Amniotic epithelial cell (primary cell): ENCODE measurements around the gene CCDC88C.
A peak's percentile ranks its signal among the peaks of the same experiment; 100 is the strongest.

Source experiments
- DNase-seq: peaks from one replicate; pipeline ENCODE4 v3.0.0-alpha.2; 2010; ENCODE audit warnings: low read depth

CCDC88C gene

DNA sequence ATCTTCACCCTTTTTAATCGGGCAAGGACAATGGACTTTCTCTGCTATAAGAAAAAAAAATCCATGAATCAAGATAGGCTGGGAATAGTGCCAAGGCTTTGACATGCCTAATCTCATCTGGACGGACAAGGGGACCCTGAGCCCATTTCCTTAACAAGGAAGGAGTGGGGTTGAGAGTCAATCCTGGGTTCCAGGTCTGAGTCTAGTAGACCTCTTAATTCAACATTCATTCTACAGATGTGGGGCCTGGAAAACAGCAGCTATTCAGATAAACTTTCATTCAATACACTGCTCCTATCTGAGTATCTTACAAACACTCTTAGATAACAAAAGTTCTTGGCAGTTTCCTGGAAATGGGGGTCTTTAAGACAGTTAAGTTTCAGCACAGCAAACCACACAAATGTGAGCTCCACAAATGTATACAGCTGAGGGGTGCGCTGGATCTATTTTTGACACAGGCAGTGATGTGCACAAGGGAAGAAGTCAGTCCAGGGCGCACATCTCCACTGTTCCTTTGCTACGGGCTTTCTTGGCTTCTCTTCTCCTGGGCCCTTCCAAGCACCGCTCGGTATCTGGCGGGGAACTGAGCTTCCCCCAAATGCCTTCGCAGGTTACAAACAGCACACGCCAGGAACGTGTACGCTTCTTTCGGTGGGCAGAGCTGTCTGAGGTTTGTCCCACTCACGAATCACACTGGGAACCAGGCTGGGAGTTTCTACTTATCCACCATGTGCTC is 90.9 kb downstream of the CCDC88C start:
- DNase-seq: no peak

DNA sequence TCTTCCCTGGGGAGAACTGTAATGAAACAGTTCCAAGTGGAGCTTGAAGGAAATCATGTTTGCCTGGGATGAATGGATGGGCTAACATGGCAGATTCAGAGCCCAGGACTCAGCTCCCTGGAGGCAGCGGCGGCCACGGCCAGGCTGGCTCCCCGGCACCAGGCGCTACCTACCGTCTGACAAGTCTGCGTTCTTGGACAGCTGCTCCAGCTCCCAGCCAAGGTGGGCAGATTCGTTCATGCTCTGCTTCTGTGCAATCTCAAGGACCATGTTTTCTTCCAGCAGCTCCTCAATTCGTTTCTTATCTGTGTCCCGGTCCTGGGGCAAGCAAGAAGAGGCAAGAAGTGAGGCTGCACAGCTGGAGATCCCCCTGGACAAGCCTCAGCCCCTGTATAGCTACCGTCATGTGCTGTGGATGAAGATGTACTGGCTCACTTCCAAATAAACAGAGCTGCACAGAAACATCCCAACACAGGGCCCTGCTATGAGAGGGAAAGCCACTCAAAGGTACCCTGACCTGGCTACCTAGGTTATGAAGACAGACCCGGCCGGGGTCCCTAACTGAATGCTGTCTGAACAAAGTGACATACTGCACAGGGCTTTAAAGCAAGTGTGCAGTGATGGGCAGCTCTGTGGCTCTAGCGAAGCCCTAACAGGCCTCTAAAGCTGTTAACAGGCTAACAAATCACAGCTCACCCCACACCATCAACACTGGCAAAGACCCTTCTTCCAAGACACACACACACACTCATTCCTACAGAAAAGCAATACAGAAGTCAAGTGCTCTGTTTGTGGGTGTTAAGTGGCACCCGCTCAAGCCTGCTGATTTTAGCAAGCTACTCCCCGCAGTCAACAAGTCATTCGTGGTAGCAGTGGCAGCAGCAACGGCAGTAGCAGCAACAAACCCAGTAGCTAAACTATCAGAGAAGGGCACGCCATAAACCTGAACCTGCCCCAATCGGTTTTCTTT is 92.7 kb downstream of the CCDC88C start:
- DNase-seq: no peak

DNA sequence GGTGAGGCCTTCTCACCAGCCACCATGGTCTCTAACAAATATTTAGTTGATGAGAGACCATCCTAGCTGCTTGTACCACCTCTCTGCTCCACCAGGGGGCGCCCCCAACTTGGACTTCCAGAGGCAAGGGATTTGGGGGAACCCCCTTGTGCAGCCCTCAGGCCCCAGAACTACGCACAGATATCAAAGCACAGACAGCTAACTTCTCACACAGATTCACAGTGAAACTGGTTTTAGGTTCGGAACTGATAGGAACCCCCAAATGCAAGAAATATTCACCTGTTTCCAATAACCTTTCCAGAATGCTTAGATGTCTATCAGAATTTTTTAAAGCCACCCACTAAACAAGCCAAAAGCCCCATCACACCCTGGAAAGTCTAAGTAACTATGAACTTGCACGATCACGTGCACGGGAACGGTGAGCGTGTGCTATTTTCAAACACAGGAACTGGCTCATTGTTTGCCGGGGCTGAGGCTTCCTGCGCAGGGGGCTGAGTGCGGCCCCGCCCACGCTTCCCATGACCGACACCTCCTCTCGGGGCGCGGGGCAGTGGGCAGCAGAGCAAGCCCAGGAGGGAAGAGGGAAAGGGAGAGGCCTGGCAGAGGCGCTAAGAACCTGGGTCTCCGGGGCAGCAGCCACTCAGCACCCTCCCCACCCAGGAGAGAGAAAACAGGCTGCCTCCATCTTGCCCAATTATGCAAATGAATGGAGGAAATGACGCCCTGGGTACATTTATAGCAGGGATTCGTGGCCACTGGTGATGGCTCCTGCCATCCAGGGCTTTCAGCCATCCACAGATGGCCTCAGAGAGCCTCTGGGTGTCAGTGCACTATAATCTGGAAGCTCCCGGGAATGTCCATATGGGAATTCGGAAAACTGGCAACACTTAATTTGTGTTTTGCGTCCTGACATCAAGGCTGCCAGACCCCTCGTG is 93.7 kb downstream of the CCDC88C start:
- peak; percentile 47 for DNase-seq

DNA sequence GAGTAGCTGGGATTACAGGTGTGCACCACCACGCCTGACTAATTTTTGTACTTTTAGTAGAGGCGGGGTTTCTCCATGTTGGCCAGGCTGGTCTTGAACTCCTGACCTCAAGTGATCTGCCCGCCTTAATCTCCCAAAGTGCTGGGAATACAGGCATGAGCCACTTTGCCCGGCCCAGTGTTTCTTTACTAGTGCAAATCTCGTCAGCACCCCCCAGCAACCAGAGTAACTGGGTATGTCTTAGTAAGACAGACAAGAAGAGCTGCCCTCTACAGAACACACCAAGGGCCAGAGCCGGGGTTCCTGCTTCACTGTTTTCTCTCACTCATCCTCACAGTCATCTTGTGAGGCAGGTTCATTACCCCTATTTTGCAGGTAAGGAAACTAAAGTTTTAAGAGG is 94.6 kb downstream of the CCDC88C start:
- DNase-seq: no peak

DNA sequence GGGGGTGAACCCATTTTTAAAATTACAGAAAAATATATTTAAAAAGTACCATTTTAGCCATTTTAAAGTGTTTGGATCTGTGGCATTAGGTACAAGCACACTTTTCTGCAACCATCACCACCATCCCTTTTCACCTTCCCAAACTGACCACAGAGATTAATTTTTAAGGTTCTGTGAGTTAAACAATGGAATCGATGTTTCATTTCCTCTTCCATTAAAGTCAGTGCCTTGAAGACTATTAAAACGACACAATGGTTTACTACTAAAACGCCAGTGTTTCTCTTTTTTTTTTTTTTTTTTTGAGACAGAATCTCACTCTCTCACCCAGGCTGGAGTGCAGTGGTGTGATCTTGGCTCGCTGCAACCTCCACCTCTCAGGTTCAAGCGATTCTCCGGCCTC is 95.0 kb downstream of the CCDC88C start:
- no peak for DNase-seq

DNA sequence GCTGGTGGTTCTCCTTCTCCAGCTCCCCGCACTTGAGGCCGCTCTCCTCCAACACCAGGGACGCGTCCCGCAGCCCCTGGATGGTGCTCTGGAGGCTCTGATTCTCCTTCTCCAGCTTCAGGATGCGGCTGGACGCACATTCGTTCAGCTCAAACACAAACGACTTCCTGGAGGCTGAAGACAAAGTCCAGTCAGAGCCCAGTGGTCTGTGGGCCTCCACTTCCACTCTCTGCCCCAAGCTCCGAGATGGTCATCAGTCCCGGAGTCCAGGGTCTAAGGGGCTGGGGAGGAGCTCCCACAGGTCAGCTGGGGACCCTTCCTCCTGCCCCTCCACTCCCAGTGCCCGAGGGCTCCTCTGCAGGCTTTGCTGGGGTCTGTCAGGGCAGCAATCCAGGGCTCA is 96.5 kb downstream of the CCDC88C start:
- DNase-seq: no peak

DNA sequence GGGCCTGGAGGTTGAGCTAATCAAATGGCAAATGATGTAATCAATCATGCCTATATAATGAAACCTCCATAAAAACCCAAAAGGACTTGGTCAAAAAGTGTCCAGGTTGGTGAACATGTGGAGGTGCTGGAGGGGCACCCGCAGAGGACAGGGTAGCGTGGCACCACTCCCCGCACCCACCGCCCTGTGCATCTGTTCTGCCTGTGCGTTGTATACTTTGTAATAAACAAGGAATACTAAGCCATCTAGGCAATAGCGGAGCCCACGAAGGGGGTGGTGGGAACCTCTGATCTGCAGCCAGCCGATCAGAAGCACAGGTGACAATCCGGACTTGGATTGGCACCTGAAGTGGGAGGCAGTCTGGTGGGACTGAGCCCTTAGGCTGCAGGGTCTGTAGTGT is 97.4 kb downstream of the CCDC88C start:
- no peak for DNase-seq

DNA sequence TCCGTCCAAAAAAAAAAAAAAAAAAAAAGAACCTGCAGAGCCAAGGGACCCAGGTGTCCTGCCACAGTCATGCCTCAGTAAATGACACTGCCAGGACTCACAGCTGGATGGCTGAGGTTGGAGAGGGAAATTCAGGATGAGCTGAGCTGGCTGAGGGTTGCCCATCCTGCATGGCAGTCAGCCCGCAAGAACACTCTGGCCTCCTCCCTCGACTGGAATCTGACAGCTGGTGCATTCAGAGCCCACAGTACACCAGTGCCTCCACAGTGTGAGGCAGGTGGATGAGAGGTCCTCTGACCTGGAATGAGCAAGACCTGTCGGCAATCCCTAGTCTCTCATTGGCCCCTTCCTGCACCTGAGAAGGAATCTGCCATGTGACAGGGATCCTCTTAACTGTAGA is 98.7 kb downstream of the CCDC88C start:
- no peak for DNase-seq

DNA sequence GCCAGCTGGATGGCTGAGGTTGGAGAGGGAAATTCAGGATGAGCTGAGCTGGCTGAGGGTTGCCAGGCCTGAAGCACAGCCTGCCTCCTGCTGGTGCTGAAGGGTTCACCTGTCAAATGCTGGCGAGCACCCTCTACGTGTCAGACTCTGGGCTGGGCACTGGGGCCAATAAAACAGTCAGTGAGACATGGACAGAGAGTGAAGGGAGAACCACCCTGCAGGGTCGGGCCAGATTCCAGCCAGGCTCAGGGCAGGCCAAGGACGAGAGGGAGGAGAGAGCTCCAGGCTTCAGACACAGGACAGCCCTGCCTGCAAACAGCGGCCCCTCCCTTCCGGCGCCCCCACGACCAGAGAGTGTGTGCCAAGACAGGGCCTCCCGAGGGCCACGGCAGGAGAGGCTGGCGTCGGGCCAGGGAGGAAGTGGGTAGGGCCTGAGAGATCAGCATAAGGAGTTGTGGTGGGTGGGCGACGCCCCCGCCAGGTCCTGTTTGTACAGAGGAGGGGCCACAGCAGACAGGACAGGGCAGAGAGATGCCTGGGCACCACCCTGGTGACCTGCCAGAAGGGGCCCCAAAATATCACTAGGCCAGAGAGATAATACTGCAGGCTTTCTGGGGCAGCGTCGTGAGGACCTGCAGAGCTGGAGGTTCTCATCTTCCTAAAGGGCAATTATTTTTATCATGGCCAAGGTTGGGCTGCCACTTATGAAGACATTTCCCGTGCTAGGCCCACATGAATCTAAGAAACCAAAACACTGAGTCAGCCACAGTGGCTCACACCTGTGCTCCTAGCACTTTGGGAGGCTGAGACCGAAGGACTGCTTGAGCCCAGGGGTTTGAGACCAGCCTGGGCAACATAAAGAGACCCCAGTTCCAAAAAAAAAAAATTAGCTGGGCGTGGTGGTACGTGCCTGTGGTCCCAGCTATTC is 100.0 kb downstream of the CCDC88C start:
- DNase-seq: peak; percentile 10

DNA sequence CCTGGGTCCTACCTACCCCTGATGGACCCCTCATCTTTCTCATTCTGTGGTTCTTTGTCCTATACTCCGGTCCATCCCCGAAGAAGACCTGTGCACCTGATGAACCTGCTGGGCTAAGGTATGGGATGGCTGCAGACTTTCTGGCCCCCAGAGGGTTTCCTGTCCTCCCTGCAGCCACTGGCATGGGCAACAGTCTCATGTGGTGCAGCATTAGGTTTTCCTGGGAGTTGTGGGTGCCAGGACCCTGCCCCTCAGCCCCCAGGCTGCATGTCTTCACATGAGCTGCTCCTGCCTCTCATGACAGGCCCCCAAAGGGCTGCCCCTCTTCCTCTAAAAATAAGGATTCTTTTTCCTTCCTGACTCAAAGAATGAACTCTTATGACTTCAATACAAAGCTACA is 100.9 kb downstream of the CCDC88C start:
- DNase-seq: no peak

DNA sequence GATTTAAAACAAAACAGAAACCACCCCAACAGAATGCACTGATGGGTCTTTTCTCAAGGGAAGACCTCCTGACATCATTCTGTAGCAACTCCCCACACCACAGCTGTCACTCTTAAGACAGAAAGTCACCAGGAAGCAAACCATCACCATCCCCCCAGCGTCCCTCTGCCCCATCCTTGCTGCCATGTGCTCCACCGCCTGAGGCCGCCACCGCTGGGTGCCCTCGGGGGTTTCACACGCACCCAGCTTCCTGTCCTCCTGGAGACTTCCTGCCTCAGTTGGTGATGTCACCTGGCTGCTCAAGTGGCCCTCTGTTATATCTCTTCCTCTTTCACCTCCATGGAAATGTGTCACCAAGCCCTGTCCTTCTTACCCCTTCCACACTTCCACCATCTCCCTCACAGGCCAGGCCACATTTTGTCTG is 101.8 kb downstream of the CCDC88C start:
- DNase-seq: no peak

DNA sequence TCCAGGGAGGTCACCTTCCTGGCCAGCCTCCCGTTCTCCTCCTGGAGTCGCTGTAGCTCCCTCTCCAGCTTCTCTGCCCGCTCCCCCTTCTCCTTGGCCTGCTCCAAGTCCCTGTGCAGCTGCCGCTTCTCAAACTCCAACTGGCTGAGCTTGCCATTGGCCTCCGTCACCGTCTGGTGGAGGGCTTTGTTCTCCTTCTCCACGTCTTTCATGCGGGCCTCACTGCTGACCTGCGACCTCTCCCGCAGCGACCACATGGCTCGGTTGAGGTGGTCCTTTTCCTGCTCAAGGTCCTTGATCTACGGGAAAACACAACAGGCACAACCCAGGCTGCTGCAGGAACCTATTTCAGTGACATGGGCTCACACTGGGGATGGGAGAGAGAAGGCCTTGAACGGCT is 103.8 kb downstream of the CCDC88C start:
- DNase-seq: no peak

DNA sequence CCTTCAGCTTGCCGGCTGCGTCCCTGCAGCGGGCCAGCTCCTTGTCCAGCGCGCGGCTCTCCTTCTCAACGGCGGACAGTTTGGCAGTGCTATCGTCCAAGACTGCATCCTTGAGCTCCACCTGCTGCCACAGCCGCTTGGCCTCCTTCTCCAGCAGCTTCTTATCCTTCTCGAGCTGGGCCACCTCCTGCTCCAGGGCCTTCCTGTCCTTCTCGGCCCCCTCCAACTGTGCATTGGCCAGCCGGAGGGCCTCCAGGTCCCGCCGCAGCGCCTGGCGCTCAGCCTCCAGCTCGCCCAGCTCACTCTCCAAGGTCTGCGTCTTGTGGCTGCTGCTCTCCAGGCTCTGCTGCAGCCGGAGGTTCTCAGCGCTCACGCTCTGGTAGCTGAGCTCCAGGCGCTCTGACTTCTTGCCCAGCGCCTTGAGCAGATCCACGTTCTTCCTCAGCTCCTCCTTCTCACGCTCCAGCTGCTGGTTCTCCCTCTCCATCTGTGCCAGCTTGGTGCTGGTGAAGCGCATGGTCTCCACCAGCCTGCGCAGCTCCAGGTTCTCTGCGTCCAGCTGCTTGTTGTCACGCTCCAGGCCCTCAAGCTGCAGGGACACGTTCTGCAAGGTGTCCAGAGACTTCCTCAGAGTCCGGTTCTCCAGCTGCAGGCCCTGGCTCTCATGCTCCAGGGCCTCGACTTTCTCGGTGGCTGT is 104.3 kb downstream of the CCDC88C start:
- no peak for DNase-seq

DNA sequence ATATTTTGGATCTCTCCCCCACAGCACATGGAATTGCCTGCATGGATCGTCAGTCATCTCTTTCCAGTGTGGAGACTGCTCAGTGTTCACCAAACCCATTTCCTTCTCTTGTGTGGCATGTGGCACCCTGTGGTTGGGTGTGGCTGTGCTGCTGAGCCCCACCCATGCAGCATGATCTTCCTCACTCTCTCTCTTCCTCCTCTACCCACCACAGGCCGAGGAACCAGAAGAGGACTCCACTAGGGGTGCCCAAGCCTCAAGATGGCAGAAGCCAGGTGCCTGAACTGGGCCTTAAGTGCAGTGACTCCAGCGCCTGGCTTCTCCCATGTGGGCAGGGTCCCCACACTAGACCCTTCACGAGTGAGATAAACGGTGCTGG is 106.3 kb downstream of the CCDC88C start:
- no peak for DNase-seq

DNA sequence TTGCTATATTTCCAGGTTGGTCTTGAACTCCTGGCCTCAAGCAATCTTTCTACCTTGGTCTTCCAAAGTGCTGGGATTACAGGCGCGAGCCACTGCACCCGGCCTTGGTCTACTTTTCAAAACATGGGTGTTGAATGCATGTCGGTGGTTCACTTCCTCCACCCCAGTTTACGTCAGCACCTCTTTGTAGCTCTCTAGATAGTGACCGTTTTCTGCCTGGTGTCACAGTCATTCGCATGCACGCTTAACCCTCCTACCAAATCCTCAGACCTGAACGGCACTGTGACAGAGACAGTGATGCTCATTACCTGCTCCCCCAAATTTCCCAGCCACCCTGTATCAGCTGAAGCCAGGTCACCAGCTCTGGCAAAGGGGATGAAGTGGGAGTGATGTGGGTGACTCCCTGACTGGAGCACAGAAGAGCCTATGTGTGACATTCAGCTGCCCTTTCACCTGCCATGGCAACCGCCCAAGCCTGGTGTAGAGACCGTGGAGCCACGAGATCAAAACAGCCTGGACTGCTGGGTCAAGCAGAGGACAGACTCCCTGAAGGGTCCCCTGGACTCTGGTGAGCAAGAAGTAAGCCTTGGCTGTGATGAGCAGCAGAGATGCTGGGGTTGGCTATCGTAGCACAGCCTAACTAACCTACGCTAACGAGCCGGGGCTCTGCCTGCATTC is 106.9 kb downstream of the CCDC88C start:
- no peak for DNase-seq

DNA sequence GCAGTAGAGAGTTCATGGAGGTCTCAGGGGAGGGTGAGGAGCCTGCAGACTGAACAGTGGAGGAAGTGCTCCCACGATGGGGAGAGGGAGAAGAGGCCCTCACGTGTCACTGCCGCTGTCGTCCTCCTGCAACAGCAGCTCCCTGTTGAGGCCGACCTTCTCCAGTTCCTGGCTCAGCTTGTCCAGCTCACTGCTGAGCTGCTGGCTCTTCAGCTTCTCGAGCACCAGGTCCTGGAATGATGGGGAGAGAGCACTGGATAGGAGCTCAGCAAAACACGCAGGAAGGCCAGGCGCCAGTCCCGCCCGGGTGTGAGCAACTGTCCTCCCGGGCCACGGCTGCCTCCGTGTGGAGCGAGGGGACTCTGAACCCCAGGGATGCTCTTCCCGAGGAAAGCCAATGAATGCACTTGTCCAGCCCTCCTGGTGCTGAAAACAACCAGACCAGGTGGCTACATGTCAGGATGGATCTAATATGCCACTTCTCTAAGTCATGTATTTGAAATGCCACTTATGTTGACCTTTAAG is 107.8 kb downstream of the CCDC88C start:
- no peak for DNase-seq

DNA sequence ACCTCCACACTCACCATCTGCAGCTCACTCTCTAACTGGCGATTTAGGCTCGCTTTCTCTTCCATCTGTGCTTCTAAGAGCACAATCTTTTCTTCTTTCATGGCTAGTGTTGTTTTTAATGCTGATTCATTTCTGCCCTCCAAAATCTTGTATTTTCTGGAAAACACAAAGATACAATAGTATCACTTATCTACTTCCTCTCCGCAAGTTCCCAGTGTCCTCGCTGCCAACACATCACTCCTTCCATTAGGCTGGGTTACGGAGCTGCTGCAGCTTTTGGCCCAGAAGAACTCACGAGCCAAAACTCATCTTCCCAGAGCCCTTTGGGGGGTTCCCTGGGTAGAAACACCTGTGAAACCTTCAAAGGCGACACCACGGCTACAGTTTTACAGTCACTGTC is 109.3 kb downstream of the CCDC88C start:
- no peak for DNase-seq

DNA sequence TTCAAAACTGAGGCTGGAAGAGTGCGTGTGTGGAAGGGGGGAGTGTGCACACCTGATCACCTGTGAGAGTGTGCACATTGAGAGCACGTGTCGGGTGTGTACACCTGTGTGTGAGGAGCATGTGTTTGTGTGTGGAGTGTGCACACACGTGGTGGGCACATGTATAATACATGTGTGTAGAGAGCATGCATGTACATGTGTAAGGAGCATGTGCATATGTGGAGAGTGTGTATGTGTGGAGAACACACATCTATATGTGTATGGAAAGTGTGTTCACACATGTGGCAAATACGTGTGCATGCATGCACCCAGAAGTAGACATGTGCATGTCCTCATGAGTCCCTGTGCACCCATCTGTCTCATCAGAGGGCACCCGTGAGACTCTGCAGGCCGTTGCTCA is 110.0 kb downstream of the CCDC88C start:
- DNase-seq: no peak

DNA sequence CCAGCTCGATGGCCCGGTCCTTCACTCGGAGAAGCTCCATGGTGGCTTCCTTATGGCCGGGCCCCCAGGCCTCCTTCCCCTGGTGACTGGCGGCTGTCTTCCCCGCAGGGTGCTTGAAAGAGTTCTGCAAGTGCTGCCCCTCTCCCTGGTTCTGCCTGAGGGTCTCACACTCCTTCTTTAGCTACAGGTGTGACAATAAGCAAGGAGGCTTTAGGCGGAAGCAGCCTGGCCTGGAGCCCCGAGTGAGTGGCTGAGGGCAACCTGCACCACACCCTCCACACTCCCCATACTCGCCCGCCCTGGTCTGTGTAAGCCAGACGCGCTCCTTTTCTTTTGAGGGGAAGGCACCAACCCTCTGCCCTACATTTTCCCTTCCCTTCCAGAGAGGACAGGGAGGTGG is 110.6 kb downstream of the CCDC88C start:
- no peak for DNase-seq

DNA sequence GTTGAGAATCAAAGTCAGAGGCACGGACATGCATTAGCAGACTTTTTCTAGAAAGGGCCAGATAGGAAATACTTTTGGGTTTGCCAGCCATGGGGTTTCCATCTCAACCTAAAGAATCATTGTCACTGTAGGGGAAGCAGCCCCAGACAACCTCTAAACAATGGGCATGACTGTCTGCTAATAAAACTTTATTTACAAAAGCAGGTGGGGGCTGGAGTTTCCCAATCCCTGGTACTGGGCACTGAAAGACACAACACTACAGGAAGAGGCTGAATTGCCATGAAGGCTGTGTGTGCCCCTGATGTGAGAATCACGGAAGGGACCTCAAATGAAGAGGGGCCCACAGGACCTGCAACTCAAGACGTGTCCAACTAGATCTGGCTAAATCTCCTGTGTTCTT is 111.1 kb downstream of the CCDC88C start:
- DNase-seq: no peak
